Naive thymus-derived CD4-positive, alpha-beta T cell (primary cell): ENCODE data around the gene UVRAG. TPM values are rescaled to one million over a fixed set of nuclear protein-coding genes. Genes with fewer than 3 reads are reported as not detected.
A peak's percentile ranks its signal among the peaks of the same experiment; 100 is the strongest.

Experiments used
- ATAC-seq: fragments of 150-1000 bp; cut with Tn5 transposase; 2 replicates; pipeline ENCODE4 v1.10.0; 2021; ENCODE audit warnings: mild to moderate bottlenecking, moderate library complexity
- CTCF ChIA-PET: fragments of 350-600 bp; sonication (Branson Sonifier 250); formaldehyde crosslinking; loops from one replicate; lab custom pipeline; 2021; ENCODE audit warnings: antibody characterized with exemption; lab: Charles Lee
- POLR2A ChIA-PET: fragments of 350-600 bp; sonication (Branson Sonifier 250); formaldehyde crosslinking; loops from one replicate; lab custom pipeline; 2021; ENCODE audit warnings: antibody characterized with exemption, inconsistent platforms; lab: Charles Lee
- DNase-seq, 9 donors: peaks; one replicate each; pipeline versions ENCODE4 v3.0.0 to v3.0.0-alpha.2; 2020 to 2022; ENCODE audit warnings: mixed read lengths in 1 of 9
- H3K27ac ChIP-seq: one replicate; pipeline ENCODE4 v1.7.0; 2013; ENCODE audit warnings: mild to moderate bottlenecking, low read depth, low read length, moderate library complexity
- H3K27me3 ChIP-seq, 2 donors: one replicate each; pipeline ENCODE4 v1.7.0; 2013; ENCODE audit warnings: low read length in 2 of 2, mild to moderate bottlenecking in 2 of 2, moderate library complexity in 2 of 2; ENCODE audit not compliant: control insufficient read depth in 2 of 2, insufficient read depth in 2 of 2
- H3K36me3 ChIP-seq, 3 experiments: 1 replicate in 2 of 3; 2 replicates in 1 of 3; pipeline ENCODE4 v1.7.0; 2013; ENCODE audit warnings: low read length in 3 of 3, mild to moderate bottlenecking in 3 of 3, moderate library complexity in 1 of 3; ENCODE audit not compliant: insufficient read depth in 3 of 3, control insufficient read depth in 2 of 3
- H3K4me1 ChIP-seq, 2 donors: one replicate each; pipeline ENCODE4 v1.7.0; 2013; ENCODE audit warnings: low read length in 2 of 2, mild to moderate bottlenecking in 2 of 2, moderate library complexity in 1 of 2; ENCODE audit not compliant: control insufficient read depth in 2 of 2, insufficient read depth in 2 of 2
- H3K4me3 ChIP-seq: 2 replicates; pipeline ENCODE4 v1.7.0; 2013; ENCODE audit warnings: mild to moderate bottlenecking, low read length
- H3K9me3 ChIP-seq, 3 experiments: 1 replicate in 2 of 3; 2 replicates in 1 of 3; pipeline ENCODE4 v1.7.0; 2013; ENCODE audit warnings: low read length in 3 of 3; ENCODE audit not compliant: control insufficient read depth in 2 of 3
- H3K27ac Mint-ChIP-seq, 9 donors: one replicate each; pipeline ENCODE4 v1.8.0; 2020 to 2022; ENCODE audit warnings: mixed read lengths in 9 of 9, mild to moderate bottlenecking in 8 of 9, moderate library complexity in 5 of 9, inconsistent platforms in 2 of 9
- H3K27me3 Mint-ChIP-seq, 5 donors: one replicate each; pipeline ENCODE4 v1.8.0; 2021 to 2022; ENCODE audit warnings: mixed read lengths in 5 of 5, mild to moderate bottlenecking in 1 of 5
- H3K36me3 Mint-ChIP-seq, 5 donors: one replicate each; pipeline ENCODE4 v1.8.0; 2020 to 2022; ENCODE audit warnings: mixed read lengths in 5 of 5, mild to moderate bottlenecking in 3 of 5, inconsistent platforms in 1 of 5
- H3K4me1 Mint-ChIP-seq, 7 donors: one replicate each; pipeline ENCODE4 v1.8.0; 2020 to 2022; ENCODE audit warnings: mixed read lengths in 7 of 7, mild to moderate bottlenecking in 3 of 7, inconsistent platforms in 1 of 7
- H3K4me3 Mint-ChIP-seq, 10 donors: one replicate each; pipeline ENCODE4 v1.8.0; 2020 to 2022; ENCODE audit warnings: mild to moderate bottlenecking in 10 of 10, mixed read lengths in 10 of 10, moderate library complexity in 6 of 10, inconsistent platforms in 2 of 10
- H3K9me3 Mint-ChIP-seq, 11 donors: one replicate each; pipeline ENCODE4 v1.8.0; 2020 to 2022; ENCODE audit warnings: mixed read lengths in 11 of 11, mild to moderate bottlenecking in 4 of 11, inconsistent platforms in 1 of 11, moderate library complexity in 1 of 11
- intact Hi-C, 2 donors: fragments of 100-400 bp; cut with micrococcal nuclease; formaldehyde crosslinking; loops; one replicate each; pipeline ENCODE4 v1.15.1; 2023
- polyA plus RNA-seq, 2 donors: library from polyadenylated mRNA; unstranded; fragments of 300-500 nt; fragmentation: Illumina TruSeq; gene quantifications; one replicate each; pipeline ENCODE4 v1.2.3, GENCODE V29; 2021
- total RNA-seq, 6 experiments: library from RNA in 5 of 6; stranded (reverse) in 5 of 6; gene quantifications; 1 replicate in 5 of 6; 2 replicates in 1 of 6; pipeline ENCODE4 v1.2.3 and lab custom pipeline; 2021 to 2026

UVRAG gene
- total and polyA plus RNA-seq, 7 experiments from 2014 or later = 12.3 to 46.1 (median 24.6) TPM

DNA sequence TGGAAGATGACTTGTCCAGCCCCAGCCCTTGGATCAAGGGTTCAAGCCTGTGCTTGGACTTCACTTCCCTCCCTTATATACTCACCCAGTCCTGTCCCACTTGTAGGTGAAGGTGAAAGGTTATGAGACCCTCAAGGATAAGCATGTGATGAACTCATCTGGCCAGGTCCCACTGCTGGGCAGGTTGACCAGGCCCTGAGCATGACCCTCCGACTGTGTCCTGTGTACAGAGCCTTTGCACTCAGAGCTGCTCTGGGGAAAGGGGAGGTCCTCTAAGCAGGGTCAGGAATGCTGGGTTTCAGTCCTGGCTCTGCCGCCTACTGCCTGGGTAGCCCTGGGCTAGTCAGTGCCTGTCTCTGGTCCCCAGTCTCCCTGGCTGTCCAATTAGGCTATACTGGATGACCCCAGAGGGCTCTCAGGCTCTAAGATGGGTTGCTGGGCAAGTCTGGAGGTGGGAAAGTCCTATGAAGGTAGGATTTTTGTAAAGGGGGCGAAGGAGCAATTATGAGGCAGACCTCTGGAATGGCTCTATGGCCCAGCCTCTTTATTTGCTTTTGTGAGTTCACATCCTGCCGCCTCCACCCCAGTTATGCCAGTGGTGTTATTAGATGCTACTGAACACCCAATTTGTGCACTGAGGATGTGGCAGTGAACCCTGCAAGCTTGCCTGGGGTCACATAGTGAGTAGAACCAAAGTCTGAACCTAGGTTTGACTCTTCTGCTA is 32.3 kb upstream of the UVRAG start:
- CTCF ChIA-PET = interaction anchor here (0.6 kb wide), 1 partner anchor 22 kb away, joined by 4 read pairs; no protein-coding TSS in a partner anchor
- H3K9me3 Mint-ChIP-seq = no peaks in the 10 kb centered on the region
- Histone ChIP-seq H3K9me3 (no peaks in the 10 kb centered on the region), H3K27me3 (no peaks in the 10 kb centered on the region), H3K4me1 (no peaks in the 10 kb centered on the region), H3K4me3 (no peak overlapping the region), H3K27ac (no peak overlapping the region), H3K36me3 (no peaks in the 10 kb centered on the region)
- intact Hi-C loops = no loop called here
- H3K36me3 Mint-ChIP-seq = no peaks in the 10 kb centered on the region
- POLR2A ChIA-PET = no interaction called here
- no peak overlapping the region for H3K27ac Mint-ChIP-seq
- no peaks in the 10 kb centered on the region for H3K27me3 Mint-ChIP-seq
- H3K4me3 Mint-ChIP-seq = no peak overlapping the region
- no peak for ATAC-seq
- H3K4me1 Mint-ChIP-seq = peaks cover 0 to 20% (median 0%) of the 10 kb centered on the region in 7 donors
- no peak for DNase-seq

GRCh38 chr11:75783416-75784084 is 31.5 kb upstream of the UVRAG start:
- DNase-seq = no peak
- Mint-ChIP-seq H3K27me3 (no peaks in the 10 kb centered on the region), H3K36me3 (no peaks in the 10 kb centered on the region), H3K9me3 (no peaks in the 10 kb centered on the region), H3K27ac (no peak overlapping the region), H3K4me3 (no peak overlapping the region), H3K4me1 (peaks cover 0 to 13% (median 0%) of the 10 kb centered on the region in 7 donors)
- intact Hi-C loops = no loop called here
- no peaks in the 10 kb centered on the region for H3K27me3 ChIP-seq
- CTCF ChIA-PET = no interaction called here
- no peaks in the 10 kb centered on the region for H3K9me3 ChIP-seq
- no peak for ATAC-seq
- H3K4me1 ChIP-seq = no peaks in the 10 kb centered on the region
- no peak overlapping the region for H3K27ac ChIP-seq
- POLR2A ChIA-PET = no interaction called here
- H3K4me3 ChIP-seq = no peak overlapping the region
- H3K36me3 ChIP-seq = no peaks in the 10 kb centered on the region

- no peaks in the 10 kb centered on the region for H3K36me3 ChIP-seq
- H3K9me3 Mint-ChIP-seq = no peaks in the 10 kb centered on the region
- H3K9me3 ChIP-seq = no peaks in the 10 kb centered on the region
- no peaks in the 10 kb centered on the region for H3K36me3 Mint-ChIP-seq
- no peak overlapping the region for H3K27ac Mint-ChIP-seq
- H3K4me1 Mint-ChIP-seq = peaks cover 0 to 12% (median 0%) of the 10 kb centered on the region in 7 donors
- H3K27me3 Mint-ChIP-seq = no peaks in the 10 kb centered on the region
- H3K27me3 ChIP-seq = no peaks in the 10 kb centered on the region
- H3K27ac ChIP-seq = no peak overlapping the region
- H3K4me3 Mint-ChIP-seq = no peak overlapping the region
- ATAC-seq (no peak), DNase-seq (no peak)
- POLR2A ChIA-PET = no interaction called here
- intact Hi-C loops = no loop called here
- H3K4me1 ChIP-seq = no peaks in the 10 kb centered on the region
- no peak overlapping the region for H3K4me3 ChIP-seq
- CTCF ChIA-PET = no interaction called here
Observed at GRCh38 chr11:75784085-75784478, 30.9 kb upstream of the UVRAG start.

DNA sequence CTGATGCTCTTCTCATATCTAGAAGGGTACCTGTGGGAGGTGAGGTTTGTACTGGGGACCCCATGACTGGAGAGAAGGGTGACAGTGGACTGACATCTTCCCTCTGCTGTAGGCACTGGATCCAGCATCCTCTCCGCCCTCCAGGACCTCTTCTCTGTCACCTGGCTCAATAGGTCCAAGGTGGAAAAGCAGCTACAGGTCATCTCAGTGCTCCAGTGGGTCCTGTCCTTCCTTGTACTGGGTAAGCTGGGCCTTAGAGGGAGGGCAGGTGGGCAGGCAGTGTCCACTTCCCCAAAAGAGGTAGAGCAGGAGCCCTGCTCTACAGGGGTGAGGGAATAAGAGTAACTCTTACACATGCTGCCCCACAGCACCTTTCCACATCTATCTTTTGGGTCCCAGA is 30.5 kb upstream of the UVRAG start:
- intact Hi-C loops = no loop called here
- H3K4me1 ChIP-seq = no peaks in the 10 kb centered on the region
- ChIA-PET CTCF (no interaction called here), POLR2A (no interaction called here)
- no peaks in the 10 kb centered on the region for H3K9me3 ChIP-seq
- no peaks in the 10 kb centered on the region for H3K36me3 ChIP-seq
- Mint-ChIP-seq H3K4me1 (peaks cover 0 to 10% (median 0%) of the 10 kb centered on the region in 7 donors), H3K9me3 (no peaks in the 10 kb centered on the region), H3K4me3 (no peak overlapping the region), H3K27ac (no peak overlapping the region), H3K36me3 (no peaks in the 10 kb centered on the region), H3K27me3 (no peaks in the 10 kb centered on the region)
- no peak overlapping the region for H3K27ac ChIP-seq
- ATAC-seq (no peak), DNase-seq (no peak)
- H3K4me3 ChIP-seq = no peak overlapping the region
- H3K27me3 ChIP-seq = no peaks in the 10 kb centered on the region

- Histone ChIP-seq H3K27me3 (no peaks in the 10 kb centered on the region), H3K27ac (no peak overlapping the region), H3K4me3 (no peak overlapping the region), H3K9me3 (no peaks in the 10 kb centered on the region), H3K4me1 (no peaks in the 10 kb centered on the region), H3K36me3 (no peaks in the 10 kb centered on the region)
- no peak for DNase-seq
- intact Hi-C loops = no loop called here
- Mint-ChIP-seq H3K36me3 (no peaks in the 10 kb centered on the region), H3K9me3 (no peaks in the 10 kb centered on the region), H3K4me1 (peaks cover 0 to 4% (median 0%) of the 10 kb centered on the region in 7 donors), H3K27me3 (no peaks in the 10 kb centered on the region), H3K4me3 (no peak overlapping the region), H3K27ac (no peak overlapping the region)
- ChIA-PET CTCF (no interaction called here), POLR2A (no interaction called here)
- ATAC-seq = no peak
Observed at GRCh38 chr11:75785187-75785586, 29.8 kb upstream of the UVRAG start.

DNA sequence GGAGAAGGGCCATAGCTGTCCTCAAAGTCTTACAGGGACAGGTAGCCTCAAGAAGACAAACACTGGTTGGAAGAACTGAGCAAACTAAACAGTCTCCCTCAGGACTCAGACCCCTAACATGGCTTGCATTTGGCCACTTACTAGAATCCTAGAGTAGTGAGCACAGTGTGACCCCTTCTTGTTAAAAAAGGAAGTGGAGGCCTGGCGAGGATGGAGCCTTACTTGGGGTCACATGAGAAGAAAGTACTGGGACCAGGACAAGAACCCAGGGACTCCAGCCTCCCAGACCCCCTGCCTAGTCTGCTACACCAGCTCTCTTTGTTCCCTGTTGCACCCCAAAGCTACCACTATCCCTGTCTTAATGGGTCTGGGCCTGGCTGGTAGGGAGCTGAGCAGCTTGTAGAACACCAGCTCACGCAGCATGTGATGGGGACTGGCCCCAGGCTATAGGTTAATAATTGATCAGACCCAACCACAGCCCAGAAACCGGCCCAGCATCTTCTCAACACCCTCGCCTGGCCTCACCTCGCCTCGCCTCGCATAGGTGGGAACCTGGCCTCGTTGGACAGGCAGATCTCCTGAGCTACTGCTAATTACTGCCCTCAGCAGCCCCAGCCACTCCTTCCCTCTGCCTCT is 28.8 kb upstream of the UVRAG start:
- Histone ChIP-seq H3K9me3 (no peaks in the 10 kb centered on the region), H3K4me1 (no peaks in the 10 kb centered on the region), H3K4me3 (no peak overlapping the region), H3K27me3 (no peaks in the 10 kb centered on the region), H3K36me3 (no peaks in the 10 kb centered on the region), H3K27ac (no peak overlapping the region)
- DNase-seq (no peak), ATAC-seq (no peak)
- H3K36me3 Mint-ChIP-seq = no peaks in the 10 kb centered on the region
- no peaks in the 10 kb centered on the region for H3K9me3 Mint-ChIP-seq
- peak overlapping the region in 1 of 9 donors; percentile 63 for H3K27ac Mint-ChIP-seq
- ChIA-PET CTCF (no interaction called here), POLR2A (no interaction called here)
- peaks cover 0 to 2% (median 0%) of the 10 kb centered on the region in 7 donors for H3K4me1 Mint-ChIP-seq
- no peaks in the 10 kb centered on the region for H3K27me3 Mint-ChIP-seq
- H3K4me3 Mint-ChIP-seq = no peak overlapping the region
- intact Hi-C loops = no loop called here
